Activated gamma-delta T cell treated with Interleukin-2 at 50 U/mL for 16 hours (primary cell): ENCODE measurements around the gene HSPH1.

Experiments
- DNase-seq: peaks from one replicate; pipeline ENCODE4 v3.0.0-alpha.2; 2020

The HSPH1 gene

DNA sequence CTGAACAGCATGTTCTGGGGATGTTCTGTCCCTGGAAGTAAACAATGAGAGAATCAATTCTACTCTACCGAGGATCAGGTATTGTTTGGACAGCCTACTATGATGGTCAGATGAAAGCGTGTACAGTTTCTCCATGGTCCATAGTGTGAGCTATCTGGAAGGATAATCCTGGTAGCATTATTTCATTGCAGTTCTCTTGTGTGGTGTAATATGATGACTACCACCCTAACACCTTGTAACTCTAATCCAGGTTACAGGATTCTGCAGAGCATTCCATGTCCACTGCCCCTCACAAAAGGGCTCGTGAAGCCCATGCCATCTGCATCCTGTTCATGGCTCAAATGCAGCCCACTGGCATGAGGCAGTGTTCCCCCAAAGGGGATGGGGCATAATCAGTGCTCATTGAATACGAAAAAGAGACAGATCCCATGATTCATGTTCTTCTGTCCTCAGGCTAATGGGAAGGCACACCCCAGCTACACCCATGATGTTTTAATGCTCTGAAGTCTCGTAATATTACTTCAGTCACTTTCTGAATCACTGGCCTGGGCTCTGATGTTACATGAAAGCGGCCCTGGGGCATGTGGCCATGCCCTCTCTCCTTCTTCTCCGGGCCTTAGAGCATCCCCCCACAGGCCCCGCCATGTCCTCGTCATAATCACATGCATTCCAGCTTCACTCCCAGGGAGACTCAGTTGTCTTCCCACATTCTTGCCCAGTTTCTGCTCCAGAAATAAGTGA, 68.4 kb downstream of the HSPH1 start:
- no peak for DNase-seq

DNA sequence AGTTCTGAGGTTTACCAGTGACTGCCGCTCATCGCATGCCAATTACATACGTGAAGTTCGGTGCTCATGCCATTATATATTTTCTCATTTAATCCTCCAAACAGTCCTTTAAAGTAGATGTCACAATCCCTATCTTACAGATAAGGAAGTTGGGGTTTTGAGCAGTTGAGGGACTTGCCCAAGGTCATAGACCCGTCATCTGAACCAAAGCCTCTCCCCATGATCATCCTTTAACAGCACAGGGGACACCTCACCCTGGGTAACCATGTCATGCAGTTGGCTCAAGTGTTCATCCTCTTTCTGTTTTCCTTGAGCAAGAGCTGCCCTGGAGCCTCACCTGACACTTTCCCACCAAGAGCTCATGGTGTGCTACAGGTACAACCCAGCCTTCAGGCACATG, 69.1 kb downstream of the HSPH1 start:
- no peak for DNase-seq

DNA sequence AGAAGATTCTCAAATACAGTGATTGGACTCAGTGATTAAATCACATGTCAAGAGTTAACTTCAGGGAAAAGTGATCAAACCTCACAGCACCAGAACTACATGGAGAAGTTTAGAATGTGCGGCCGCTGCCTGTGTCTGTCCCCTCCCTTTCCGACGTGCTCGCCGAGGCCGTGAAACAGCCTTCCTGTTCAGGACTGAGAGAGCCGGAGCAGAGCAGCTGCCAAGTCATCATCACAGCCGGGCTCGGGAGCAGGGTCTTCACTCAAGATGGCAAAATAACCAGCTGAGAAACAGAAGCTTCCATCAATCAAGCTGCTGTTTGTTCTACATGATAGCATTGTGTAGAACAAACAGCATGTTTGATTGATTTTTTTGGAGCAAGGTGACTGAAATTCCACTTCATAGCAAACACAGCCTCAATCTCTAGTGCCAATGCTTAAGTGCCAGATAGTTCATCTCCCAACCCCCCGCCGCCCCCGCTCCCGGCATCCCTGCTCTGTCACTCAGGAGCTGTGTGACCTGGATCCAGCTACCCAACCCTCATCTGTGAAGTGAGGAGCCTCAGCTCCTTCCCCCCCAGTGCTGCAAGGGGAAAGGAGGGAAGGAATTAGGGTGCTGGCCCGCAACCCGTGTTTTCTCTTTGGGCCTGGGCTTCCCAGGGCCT, 70.6 kb downstream of the HSPH1 start:
- no peak for DNase-seq

DNA sequence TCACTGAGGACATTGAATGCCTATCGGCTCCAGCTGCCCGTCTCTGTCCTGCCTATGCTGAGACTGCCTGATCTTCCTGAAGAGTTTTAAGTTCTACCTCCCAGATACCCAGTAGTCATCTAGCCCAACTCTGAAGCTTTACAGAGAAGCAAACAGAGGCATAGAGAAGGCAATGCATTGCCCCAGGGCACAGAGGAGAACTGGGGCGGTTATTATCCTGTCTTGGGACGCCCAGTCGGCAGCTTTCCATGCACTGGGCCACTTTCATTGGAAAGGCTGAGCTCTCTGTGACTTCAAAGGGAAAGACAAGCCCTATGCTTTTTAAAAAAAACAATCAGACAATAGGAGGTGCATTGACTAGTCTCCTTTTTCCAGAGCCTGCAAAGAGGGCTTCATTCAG, 71.6 kb downstream of the HSPH1 start:
- DNase-seq, result no peak

DNA sequence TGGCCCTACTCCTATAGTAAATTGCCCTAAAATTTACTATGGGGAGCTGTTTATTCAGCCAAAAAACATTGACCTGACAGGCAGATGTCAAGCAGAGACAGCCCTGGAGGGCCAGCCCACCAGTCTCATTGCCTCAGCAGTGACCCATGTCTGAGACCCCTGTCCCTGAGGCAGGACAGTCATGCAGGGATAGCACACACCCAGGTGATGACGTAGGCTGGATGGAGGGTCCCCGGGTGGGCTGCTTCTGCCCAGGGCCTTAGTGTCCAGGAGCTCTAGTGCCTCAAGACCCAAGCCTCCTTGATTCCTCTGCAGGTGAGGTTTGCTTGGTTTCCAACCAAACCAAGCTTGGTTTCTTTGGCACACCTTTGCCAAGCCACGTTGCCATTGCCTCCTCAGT, 72.1 kb downstream of the HSPH1 start:
- no peak for DNase-seq

DNA sequence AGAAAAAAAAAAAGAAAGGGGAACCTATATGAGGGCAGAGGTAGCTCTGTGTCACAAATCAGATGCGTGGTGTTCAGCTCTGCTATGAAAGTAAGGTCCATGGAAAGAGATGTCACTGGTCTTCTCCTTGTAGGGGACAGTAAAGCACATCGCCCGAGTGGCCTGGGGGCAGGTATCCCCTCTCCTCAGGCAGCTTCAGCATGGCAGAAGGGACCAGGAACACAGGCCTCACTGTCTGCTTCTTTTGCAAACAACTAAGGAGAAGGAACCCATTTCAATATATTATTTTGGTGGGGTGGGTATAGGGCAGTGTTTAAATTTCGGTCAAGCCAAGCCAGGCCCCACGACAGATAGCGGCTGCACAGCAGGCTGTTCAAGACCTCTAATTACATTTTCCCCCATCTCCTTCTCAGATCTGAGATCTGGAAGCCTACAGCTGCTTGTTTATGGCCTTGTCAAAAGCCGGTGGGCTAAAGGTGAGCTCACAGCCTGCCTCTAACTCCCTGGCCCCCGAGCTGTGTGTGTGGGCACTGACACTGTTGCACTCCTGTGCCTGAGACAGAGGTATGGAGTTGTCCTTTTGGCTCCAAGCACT, 72.8 kb downstream of the HSPH1 start:
- no peak for DNase-seq
